GM23338 (cell line): ENCODE data around the gene POU2AF2. TPM values are rescaled to one million over a fixed set of nuclear protein-coding genes. Genes with fewer than 3 reads are reported as not detected.
A peak's percentile ranks its signal among the peaks of the same experiment; 100 is the strongest.

Experiments
- ATAC-seq: fragments of 200-7000 bp; cut with Tn5 transposase; 3 replicates; pipeline ENCODE4 v1.9.1; 2020
- DNase-seq: peaks from one replicate; pipeline ENCODE4 v3.0.0-alpha.2; 2015; ENCODE audit warnings: low spot score
- H2AFZ ChIP-seq: fragments of 200-600 bp; sonication (generic); 2 replicates; pipeline ENCODE4 v1.8.0; 2016; ENCODE audit warnings: antibody characterized with exemption, mild to moderate bottlenecking, moderate library complexity
- H3F3A ChIP-seq: fragments of 200-600 bp; sonication (generic); replicated peaks from 2 replicates; pipeline ENCODE4 v1.8.0; 2017; ENCODE audit warnings: antibody characterized with exemption, mixed run types, low read depth
- H3K27ac ChIP-seq: fragments of 200-600 bp; sonication (generic); 2 replicates; pipeline ENCODE4 v1.6.1; 2016; ENCODE audit warnings: low read depth
- H3K27me3 ChIP-seq: fragments of 200-600 bp; sonication (generic); 2 replicates; pipeline ENCODE4 v1.8.0; 2016; ENCODE audit warnings: mild to moderate bottlenecking, mixed run types, moderate library complexity; ENCODE audit not compliant: insufficient read depth
- H3K36me3 ChIP-seq: fragments of 200-600 bp; sonication (generic); 2 replicates; pipeline ENCODE4 v1.8.0; 2016; ENCODE audit warnings: mild to moderate bottlenecking; ENCODE audit not compliant: insufficient read depth
- H3K4me1 ChIP-seq: fragments of 200-600 bp; sonication (generic); 2 replicates; pipeline ENCODE4 v1.8.0; 2016; ENCODE audit warnings: mild to moderate bottlenecking, moderate library complexity; ENCODE audit not compliant: insufficient read depth
- H3K4me2 ChIP-seq: fragments of 200-600 bp; sonication (generic); 2 replicates; pipeline ENCODE4 v1.7.1; 2017; ENCODE audit warnings: mixed run types
- H3K4me3 ChIP-seq: fragments of 200-600 bp; sonication (generic); 2 replicates; pipeline ENCODE4 v1.6.1; 2016; ENCODE audit warnings: mixed run types
- H3K79me2 ChIP-seq: fragments of 200-600 bp; sonication (generic); replicated peaks from 2 replicates; pipeline ENCODE4 v1.8.0; 2017; ENCODE audit warnings: mild to moderate bottlenecking; ENCODE audit not compliant: insufficient read depth
- H3K9me2 ChIP-seq: fragments of 200-600 bp; sonication (generic); 2 replicates; pipeline ENCODE4 v1.8.0; 2017; ENCODE audit not compliant: insufficient read depth
- H4K20me1 ChIP-seq: fragments of 200-600 bp; sonication (generic); replicated peaks from 2 replicates; pipeline ENCODE4 v1.8.0; 2017; ENCODE audit warnings: mild to moderate bottlenecking; ENCODE audit not compliant: insufficient read depth
- H3K27ac Mint-ChIP-seq: 2 replicates; pipeline ENCODE4 v1.8.0; 2020; ENCODE audit warnings: inconsistent platforms, mild to moderate bottlenecking, moderate library complexity, mixed read lengths
- H3K27me3 Mint-ChIP-seq: 3 replicates; pipeline ENCODE4 v1.8.0; 2022; ENCODE audit warnings: low read depth, mild to moderate bottlenecking, moderate library complexity, mixed read lengths, inconsistent platforms; ENCODE audit not compliant: insufficient read depth, poor library complexity
- H3K36me3 Mint-ChIP-seq: 3 replicates; pipeline ENCODE4 v1.8.0; 2021; ENCODE audit warnings: low read depth, mild to moderate bottlenecking, inconsistent platforms, moderate library complexity, mixed read lengths
- H3K4me1 Mint-ChIP-seq: 3 replicates; pipeline ENCODE4 v1.8.0; 2020; ENCODE audit warnings: mild to moderate bottlenecking, inconsistent platforms, mixed read lengths
- H3K4me3 Mint-ChIP-seq: 3 replicates; pipeline ENCODE4 v1.8.0; 2021; ENCODE audit warnings: moderate library complexity, mild to moderate bottlenecking, inconsistent platforms, mixed read lengths
- H3K9me3 Mint-ChIP-seq: 3 replicates; pipeline ENCODE4 v1.8.0; 2020; ENCODE audit warnings: moderate library complexity, mild to moderate bottlenecking, inconsistent platforms, mixed read lengths
- STAT1 ChIP-seq: IDR thresholded peaks from one replicate; pipeline ENCODE4 v1.6.1; 2016; ENCODE audit warnings: antibody characterized with exemption; ENCODE audit not compliant: unreplicated experiment
- polyA plus RNA-seq: library from polyadenylated mRNA; unstranded; fragments of >200 nt; fragmentation: Nextera tagmentation; extraction: Ambion mirVana; gene quantifications from 2 replicates; pipeline ENCODE4 v1.2.1, GENCODE V29; 2016
- total RNA-seq: library from RNA; depleted of rRNA; stranded (reverse); fragments of >200 nt; shearing (Covaris generic); gene quantifications from 2 replicates; pipeline ENCODE4 v1.2.3, GENCODE V29; 2014
- TF ChIP-seq, protein P1 (sequence below): fragments of 250-450 bp; sonication (Bioruptor Pico); IDR thresholded peaks from 2 replicates; pipeline ENCODE4 v1.5.0; 2020; ENCODE audit warnings: mild to moderate bottlenecking, moderate library complexity
- TF ChIP-seq, protein P2 (sequence below), 2 experiments: fragments of 200-600 bp in 1 of 2; sonication (generic) in 1 of 2; conservative IDR thresholded peaks; 2 replicates each; pipeline versions ENCODE4 v1.5.1 to v1.6.1; 2016 to 2017; ENCODE audit warnings: antibody characterized with exemption in 2 of 2, low read depth in 2 of 2, mild to moderate bottlenecking in 2 of 2, moderate library complexity in 1 of 2

The POU2AF2 gene
- total and polyA plus RNA-seq, 2 experiments from 2014 or later = not detected

DNA sequence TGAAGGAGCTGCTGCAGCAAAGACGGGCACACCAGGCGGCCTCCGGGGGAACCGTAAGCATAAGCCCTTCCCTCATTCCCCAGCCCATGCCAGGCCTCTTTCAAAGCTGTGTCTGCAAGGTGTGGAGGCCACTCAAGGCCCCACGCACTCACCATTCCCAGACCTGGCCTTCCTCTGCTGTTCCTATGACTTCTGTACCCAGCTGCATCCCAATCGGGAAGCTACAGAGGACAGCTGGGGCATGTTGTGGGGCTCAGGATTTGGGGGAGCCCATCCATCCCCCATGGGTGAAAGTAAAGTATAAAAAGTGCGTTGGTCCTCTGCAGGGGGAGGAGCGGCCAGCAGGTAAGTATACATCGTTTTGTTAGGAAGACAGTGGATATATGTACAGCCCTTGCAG, 55.0 kb downstream of the POU2AF2 start:
- H2AFZ ChIP-seq = no peak overlapping the region
- no peak overlapping the region for H3K27ac ChIP-seq
- no peaks in the 10 kb centered on the region for H3K9me2 ChIP-seq
- H3K4me3 ChIP-seq = peak overlapping the region; percentile 88; the same call in 1 of the 2 replicates
- Mint-ChIP-seq H3K27ac (no peak overlapping the region), H3K9me3 (no peaks in the 10 kb centered on the region), H3K36me3 (no peaks in the 10 kb centered on the region; the same call in 2 of the 3 replicates), H3K4me3 (peak overlapping the region; percentile 76; the same call in 2 of the 3 replicates), H3K27me3 (peaks cover 31% of the 10 kb centered on the region), H3K4me1 (peaks cover 34% of the 10 kb centered on the region)
- no peak for TF ChIP-seq STAT1
- TF ChIP-seq, protein P1, sequence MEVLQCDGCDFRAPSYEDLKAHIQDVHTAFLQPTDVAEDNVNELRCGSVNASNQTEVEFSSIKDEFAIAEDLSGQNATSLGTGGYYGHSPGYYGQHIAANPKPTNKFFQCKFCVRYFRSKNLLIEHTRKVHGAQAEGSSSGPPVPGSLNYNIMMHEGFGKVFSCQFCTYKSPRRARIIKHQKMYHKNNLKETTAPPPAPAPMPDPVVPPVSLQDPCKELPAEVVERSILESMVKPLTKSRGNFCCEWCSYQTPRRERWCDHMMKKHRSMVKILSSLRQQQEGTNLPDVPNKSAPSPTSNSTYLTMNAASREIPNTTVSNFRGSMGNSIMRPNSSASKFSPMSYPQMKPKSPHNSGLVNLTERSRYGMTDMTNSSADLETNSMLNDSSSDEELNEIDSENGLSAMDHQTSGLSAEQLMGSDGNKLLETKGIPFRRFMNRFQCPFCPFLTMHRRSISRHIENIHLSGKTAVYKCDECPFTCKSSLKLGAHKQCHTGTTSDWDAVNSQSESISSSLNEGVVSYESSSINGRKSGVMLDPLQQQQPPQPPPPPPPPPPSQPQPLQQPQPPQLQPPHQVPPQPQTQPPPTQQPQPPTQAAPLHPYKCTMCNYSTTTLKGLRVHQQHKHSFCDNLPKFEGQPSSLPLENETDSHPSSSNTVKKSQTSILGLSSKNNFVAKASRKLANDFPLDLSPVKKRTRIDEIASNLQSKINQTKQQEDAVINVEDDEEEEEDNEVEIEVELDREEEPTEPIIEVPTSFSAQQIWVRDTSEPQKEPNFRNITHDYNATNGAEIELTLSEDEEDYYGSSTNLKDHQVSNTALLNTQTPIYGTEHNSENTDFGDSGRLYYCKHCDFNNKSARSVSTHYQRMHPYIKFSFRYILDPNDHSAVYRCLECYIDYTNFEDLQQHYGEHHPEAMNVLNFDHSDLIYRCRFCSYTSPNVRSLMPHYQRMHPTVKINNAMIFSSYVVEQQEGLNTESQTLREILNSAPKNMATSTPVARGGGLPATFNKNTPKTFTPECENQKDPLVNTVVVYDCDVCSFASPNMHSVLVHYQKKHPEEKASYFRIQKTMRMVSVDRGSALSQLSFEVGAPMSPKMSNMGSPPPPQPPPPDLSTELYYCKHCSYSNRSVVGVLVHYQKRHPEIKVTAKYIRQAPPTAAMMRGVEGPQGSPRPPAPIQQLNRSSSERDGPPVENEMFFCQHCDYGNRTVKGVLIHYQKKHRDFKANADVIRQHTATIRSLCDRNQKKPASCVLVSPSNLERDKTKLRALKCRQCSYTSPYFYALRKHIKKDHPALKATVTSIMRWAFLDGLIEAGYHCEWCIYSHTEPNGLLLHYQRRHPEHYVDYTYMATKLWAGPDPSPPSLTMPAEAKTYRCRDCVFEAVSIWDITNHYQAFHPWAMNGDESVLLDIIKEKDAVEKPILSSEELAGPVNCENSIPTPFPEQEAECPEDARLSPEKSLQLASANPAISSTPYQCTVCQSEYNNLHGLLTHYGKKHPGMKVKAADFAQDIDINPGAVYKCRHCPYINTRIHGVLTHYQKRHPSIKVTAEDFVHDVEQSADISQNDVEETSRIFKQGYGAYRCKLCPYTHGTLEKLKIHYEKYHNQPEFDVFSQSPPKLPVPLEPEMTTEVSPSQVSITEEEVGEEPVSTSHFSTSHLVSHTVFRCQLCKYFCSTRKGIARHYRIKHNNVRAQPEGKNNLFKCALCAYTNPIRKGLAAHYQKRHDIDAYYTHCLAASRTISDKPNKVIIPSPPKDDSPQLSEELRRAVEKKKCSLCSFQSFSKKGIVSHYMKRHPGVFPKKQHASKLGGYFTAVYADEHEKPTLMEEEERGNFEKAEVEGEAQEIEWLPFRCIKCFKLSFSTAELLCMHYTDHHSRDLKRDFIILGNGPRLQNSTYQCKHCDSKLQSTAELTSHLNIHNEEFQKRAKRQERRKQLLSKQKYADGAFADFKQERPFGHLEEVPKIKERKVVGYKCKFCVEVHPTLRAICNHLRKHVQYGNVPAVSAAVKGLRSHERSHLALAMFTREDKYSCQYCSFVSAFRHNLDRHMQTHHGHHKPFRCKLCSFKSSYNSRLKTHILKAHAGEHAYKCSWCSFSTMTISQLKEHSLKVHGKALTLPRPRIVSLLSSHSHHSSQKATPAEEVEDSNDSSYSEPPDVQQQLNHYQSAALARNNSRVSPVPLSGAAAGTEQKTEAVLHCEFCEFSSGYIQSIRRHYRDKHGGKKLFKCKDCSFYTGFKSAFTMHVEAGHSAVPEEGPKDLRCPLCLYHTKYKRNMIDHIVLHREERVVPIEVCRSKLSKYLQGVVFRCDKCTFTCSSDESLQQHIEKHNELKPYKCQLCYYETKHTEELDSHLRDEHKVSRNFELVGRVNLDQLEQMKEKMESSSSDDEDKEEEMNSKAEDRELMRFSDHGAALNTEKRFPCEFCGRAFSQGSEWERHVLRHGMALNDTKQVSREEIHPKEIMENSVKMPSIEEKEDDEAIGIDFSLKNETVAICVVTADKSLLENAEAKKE (CRISPR knock-in tag) = no peak
- TF ChIP-seq, protein P2, sequence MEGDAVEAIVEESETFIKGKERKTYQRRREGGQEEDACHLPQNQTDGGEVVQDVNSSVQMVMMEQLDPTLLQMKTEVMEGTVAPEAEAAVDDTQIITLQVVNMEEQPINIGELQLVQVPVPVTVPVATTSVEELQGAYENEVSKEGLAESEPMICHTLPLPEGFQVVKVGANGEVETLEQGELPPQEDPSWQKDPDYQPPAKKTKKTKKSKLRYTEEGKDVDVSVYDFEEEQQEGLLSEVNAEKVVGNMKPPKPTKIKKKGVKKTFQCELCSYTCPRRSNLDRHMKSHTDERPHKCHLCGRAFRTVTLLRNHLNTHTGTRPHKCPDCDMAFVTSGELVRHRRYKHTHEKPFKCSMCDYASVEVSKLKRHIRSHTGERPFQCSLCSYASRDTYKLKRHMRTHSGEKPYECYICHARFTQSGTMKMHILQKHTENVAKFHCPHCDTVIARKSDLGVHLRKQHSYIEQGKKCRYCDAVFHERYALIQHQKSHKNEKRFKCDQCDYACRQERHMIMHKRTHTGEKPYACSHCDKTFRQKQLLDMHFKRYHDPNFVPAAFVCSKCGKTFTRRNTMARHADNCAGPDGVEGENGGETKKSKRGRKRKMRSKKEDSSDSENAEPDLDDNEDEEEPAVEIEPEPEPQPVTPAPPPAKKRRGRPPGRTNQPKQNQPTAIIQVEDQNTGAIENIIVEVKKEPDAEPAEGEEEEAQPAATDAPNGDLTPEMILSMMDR (conservative IDR thresholded peaks at IDR 0.05; ENCODE audit: low read depth in 2 of 2) = no peak
- H3K79me2 ChIP-seq = no peaks in the 10 kb centered on the region
- H3K27me3 ChIP-seq = peaks cover 35% of the 10 kb centered on the region
- H3K4me2 ChIP-seq = peak overlapping the region; percentile 85; the same call in 1 of the 2 replicates
- H3F3A ChIP-seq = 0 out of 2 replicates have a peak, but pooled peaks cover 5% of the 10 kb centered on the region
- ATAC-seq (no peak), DNase-seq (no peak)
- H3K4me1 ChIP-seq = peaks cover 22% of the 10 kb centered on the region
- no peaks in the 10 kb centered on the region for H4K20me1 ChIP-seq
- no peaks in the 10 kb centered on the region for H3K36me3 ChIP-seq
